CD4-positive, CD25-positive, alpha-beta regulatory T cell (primary cell): ENCODE results near the gene CTNND1. TPM values are rescaled to one million over a fixed set of nuclear protein-coding genes. Genes with fewer than 3 reads are reported as not detected.
"Not testable (repeated sequence)": the region's sequence is repeated elsewhere in the genome, so short reads cannot be mapped to it uniquely, and the experiment has no call there.

Experiments used
- ATAC-seq, 2 donors: fragments of 150-1000 bp; cut with Tn5 transposase; one replicate each; pipeline ENCODE4 v1.10.0; 2021; ENCODE audit warnings: low read depth in 2 of 2, moderate number of reproducible peaks in 2 of 2, moderate library complexity in 1 of 2
- DNase-seq, 3 donors: peaks; one replicate each; pipeline versions ENCODE4 v3.0.0 to v3.0.0-alpha.2; 2012 to 2022; ENCODE audit warnings: mixed read lengths in 1 of 3
- H3K27ac ChIP-seq: one replicate; pipeline ENCODE4 v1.7.0; 2013; ENCODE audit warnings: mild to moderate bottlenecking, low read length; ENCODE audit not compliant: insufficient read depth, poor library complexity, severe bottlenecking
- H3K27me3 ChIP-seq: one replicate; pipeline ENCODE4 v1.7.0; 2013; ENCODE audit warnings: low read length; ENCODE audit not compliant: control insufficient read depth, insufficient read depth
- H3K36me3 ChIP-seq: one replicate; pipeline ENCODE4 v1.7.0; 2013; ENCODE audit warnings: mild to moderate bottlenecking, low read length, moderate library complexity; ENCODE audit not compliant: control insufficient read depth, insufficient read depth
- H3K4me1 ChIP-seq: 2 replicates; pipeline ENCODE4 v1.7.0; 2013; ENCODE audit warnings: mild to moderate bottlenecking, low read length; ENCODE audit not compliant: insufficient read depth, control insufficient read depth, poor library complexity, severe bottlenecking
- H3K4me3 ChIP-seq: one replicate; pipeline ENCODE4 v1.7.0; 2013; ENCODE audit warnings: low read depth, mild to moderate bottlenecking, low read length, moderate library complexity
- H3K9me3 ChIP-seq, 2 experiments: 1 replicate in 1 of 2; 2 replicates in 1 of 2; pipeline ENCODE4 v1.7.0; 2013; ENCODE audit warnings: low read length in 2 of 2, mild to moderate bottlenecking in 1 of 2, moderate library complexity in 1 of 2; ENCODE audit not compliant: control insufficient read depth in 2 of 2
- H3K27ac Mint-ChIP-seq, 3 donors: one replicate each; pipeline ENCODE4 v1.8.0; 2020 to 2022; ENCODE audit warnings: mild to moderate bottlenecking in 3 of 3, mixed read lengths in 3 of 3, moderate library complexity in 2 of 3
- H3K27me3 Mint-ChIP-seq: one replicate; pipeline ENCODE4 v1.8.0; 2022; ENCODE audit warnings: mild to moderate bottlenecking, mixed read lengths
- H3K36me3 Mint-ChIP-seq: one replicate; pipeline ENCODE4 v1.8.0; 2020; ENCODE audit warnings: mixed read lengths
- H3K4me1 Mint-ChIP-seq, 4 donors: one replicate each; pipeline ENCODE4 v1.8.0; 2020 to 2022; ENCODE audit warnings: mixed read lengths in 4 of 4, mild to moderate bottlenecking in 1 of 4
- H3K4me3 Mint-ChIP-seq, 4 donors: one replicate each; pipeline ENCODE4 v1.8.0; 2020 to 2022; ENCODE audit warnings: mild to moderate bottlenecking in 4 of 4, mixed read lengths in 4 of 4, moderate library complexity in 3 of 4
- H3K9me3 Mint-ChIP-seq, 7 donors: one replicate each; pipeline ENCODE4 v1.8.0; 2020 to 2022; ENCODE audit warnings: mixed read lengths in 7 of 7, mild to moderate bottlenecking in 3 of 7, moderate library complexity in 2 of 7
- polyA plus RNA-seq, 4 donors: library from polyadenylated mRNA; unstranded; fragments of 300-500 nt; fragmentation: Illumina TruSeq; gene quantifications; one replicate each; pipeline ENCODE4 v1.2.3, GENCODE V29; 2021
- total RNA-seq: library from RNA; stranded (reverse); gene quantifications from one replicate; pipeline ENCODE4 v1.2.3, GENCODE V29; 2022

The CTNND1 gene, protein sequence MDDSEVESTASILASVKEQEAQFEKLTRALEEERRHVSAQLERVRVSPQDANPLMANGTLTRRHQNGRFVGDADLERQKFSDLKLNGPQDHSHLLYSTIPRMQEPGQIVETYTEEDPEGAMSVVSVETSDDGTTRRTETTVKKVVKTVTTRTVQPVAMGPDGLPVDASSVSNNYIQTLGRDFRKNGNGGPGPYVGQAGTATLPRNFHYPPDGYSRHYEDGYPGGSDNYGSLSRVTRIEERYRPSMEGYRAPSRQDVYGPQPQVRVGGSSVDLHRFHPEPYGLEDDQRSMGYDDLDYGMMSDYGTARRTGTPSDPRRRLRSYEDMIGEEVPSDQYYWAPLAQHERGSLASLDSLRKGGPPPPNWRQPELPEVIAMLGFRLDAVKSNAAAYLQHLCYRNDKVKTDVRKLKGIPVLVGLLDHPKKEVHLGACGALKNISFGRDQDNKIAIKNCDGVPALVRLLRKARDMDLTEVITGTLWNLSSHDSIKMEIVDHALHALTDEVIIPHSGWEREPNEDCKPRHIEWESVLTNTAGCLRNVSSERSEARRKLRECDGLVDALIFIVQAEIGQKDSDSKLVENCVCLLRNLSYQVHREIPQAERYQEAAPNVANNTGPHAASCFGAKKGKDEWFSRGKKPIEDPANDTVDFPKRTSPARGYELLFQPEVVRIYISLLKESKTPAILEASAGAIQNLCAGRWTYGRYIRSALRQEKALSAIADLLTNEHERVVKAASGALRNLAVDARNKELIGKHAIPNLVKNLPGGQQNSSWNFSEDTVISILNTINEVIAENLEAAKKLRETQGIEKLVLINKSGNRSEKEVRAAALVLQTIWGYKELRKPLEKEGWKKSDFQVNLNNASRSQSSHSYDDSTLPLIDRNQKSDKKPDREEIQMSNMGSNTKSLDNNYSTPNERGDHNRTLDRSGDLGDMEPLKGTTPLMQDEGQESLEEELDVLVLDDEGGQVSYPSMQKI
- total RNA-seq (19.4 TPM), polyA plus RNA-seq (1 to 10 TPM in 3 of 4 donors, under 1 TPM in 1; 0.53 to 4.4 (median 2.0) TPM)

DNA sequence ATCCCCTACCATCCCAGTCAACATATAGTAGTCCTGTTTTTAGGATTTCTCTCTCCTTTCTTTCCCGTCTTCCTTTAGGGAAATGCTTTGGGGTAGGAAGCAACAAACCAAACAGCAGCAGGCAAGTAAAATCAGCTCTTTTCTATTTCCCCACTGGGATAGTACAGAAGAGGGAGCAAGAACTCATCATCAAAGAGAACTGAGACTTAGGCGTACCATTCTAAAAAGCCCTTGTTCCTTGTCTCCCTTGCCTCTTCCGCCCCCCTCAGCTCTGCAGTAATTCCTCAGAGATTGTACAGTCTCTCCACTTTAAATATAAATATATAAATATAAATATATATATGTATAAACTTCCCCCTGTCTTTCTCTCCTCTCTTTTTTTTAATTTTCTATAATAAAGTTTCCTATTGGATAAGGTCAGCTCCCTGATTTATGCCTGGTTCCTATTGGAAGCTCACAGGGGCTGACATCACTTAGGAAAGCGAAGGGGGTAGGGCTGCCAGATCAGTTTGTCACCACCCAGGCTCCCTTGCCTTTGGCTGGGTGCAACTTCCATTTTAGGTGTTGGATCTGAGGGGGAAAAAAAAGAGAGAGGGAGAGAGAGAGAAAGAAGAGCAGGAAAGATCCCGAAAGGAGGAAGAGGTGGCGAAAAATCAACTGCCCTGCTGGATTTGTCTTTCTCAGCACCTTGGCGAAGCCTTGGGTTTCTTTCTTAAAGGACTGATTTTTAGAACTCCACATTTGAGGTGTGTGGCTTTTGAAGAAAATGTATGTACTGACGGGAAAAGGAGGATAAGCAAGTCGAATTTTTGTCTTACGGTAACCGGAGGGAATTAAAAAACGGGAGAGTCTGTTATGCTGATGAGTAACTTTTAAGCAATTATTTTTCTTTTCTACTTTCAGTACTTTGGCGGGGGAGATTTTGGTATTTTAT lies at the start of gene CTNND1:
TSS of gene CTNND1 (plus strand) at position 502 of the 934 bp plus-strand sequence. CDS start 29,677 bp downstream, outside the sequence.
- Mint-ChIP-seq H3K27ac (no peak within 1 kb of the TSS), H3K36me3 (peaks cover 7% of the 10 kb centered on the region), H3K9me3 (no peaks in the 10 kb centered on the region), H3K27me3 (no peaks in the 10 kb centered on the region), H3K4me3 (no peak within 1 kb of the TSS), H3K4me1 (peaks cover 0 to 9% (median under 1%) of the 10 kb centered on the region in 4 donors)
- no peaks in the 10 kb centered on the region for H3K9me3 ChIP-seq
- no peaks in the 10 kb centered on the region for H3K4me1 ChIP-seq
- DNase-seq (no peak), ATAC-seq (no peak)
- no peaks in the 10 kb centered on the region for H3K27me3 ChIP-seq
- H3K4me3 ChIP-seq = no peak within 1 kb of the TSS
- H3K36me3 ChIP-seq = no peaks in the 10 kb centered on the region
- H3K27ac ChIP-seq = no peak within 1 kb of the TSS

DNA sequence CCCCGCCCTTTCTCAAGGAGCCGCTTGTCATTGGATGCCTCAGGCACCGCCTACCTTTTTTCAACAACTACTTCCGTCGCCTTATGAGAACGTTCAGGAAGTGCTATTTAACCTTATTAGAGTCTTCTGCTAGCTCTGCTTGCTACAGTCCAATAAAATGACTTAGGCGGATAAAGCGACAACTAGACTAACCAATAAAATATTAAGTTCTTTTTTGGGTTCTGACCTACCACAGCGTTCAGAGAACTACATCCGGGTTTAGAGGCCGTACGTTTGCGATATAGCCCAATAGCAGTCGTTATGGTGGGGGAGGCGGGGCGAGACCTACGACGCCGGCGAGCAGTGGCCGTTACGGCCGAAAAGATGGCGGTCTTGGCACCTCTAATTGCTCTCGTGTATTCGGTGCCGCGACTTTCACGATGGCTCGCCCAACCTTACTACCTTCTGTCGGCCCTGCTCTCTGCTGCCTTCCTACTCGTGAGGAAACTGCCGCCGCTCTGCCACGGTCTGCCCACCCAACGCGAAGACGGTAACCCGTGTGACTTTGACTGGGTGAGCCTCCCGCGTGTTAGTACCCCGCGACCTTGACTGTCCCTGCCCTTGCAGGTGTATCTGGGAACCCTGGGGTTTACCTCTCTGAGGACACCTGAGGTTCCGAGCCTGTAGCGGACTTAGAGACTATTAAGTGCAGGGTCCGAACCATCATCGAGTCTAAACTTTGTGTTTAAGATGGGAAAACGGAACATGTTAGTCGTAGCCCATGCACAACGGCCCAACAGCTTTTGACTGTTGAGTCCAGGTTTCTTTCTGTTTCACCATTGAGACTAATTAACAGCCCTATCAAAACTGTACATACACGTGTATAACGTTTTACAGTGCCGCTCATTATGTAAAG lies 49.1 kb upstream of the CTNND1 start, which contains the start of gene TMX2:
TSS of gene TMX2 (plus strand) at position 338 of the 895 bp plus-strand sequence. CDS start at position 364, 26 bp downstream.
- H3K4me1 ChIP-seq = peaks cover 35% of the 10 kb centered on the region
- Mint-ChIP-seq H3K4me1 (peaks cover 17 to 57% (median 38%) of the 10 kb centered on the region in 4 donors), H3K9me3 (no peaks in the 10 kb centered on the region), H3K36me3 (no peaks in the 10 kb centered on the region), H3K27ac (peak within 1 kb of the TSS; percentile 97 to 98 (median 98)), H3K4me3 (peak within 1 kb of the TSS; percentile 89 to 99 (median 96)), H3K27me3 (peaks cover 4% of the 10 kb centered on the region)
- DNase-seq (peak; percentile 89 to 99 (median 93)), ATAC-seq (peak; percentile 95)
- peak within 1 kb of the TSS; percentile 99 for H3K4me3 ChIP-seq
- H3K27ac ChIP-seq = peak within 1 kb of the TSS; percentile 96
- no peaks in the 10 kb centered on the region for H3K9me3 ChIP-seq
- no peaks in the 10 kb centered on the region for H3K27me3 ChIP-seq
- no peaks in the 10 kb centered on the region for H3K36me3 ChIP-seq

DNA sequence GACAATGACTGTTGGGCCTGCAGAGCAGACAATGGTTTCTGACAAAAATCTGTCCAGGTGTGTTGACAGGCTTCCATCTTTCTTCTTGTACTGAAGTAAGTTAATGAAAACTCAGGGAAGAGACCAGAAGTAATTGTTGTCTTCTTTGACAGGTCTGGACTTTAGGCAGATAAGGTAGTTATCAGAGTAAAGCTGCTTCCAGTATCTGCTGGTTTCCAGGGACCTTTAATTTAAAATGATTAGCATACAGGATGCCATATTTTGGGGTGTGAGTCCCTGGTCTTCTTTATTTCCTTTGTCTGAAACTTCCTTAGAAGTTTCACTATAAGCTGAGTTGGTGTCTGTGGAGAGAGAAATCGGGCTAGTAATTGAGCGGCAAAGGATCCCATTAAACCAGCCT lies 47.8 kb upstream of the CTNND1 start:
- Mint-ChIP-seq H3K27ac (peak overlapping the region in 1 of 3 donors; percentile 17), H3K4me3 (peak overlapping the region; percentile 89 to 99 (median 96)), H3K4me1 (peaks cover 17 to 54% (median 31%) of the 10 kb centered on the region in 4 donors), H3K9me3 (no peaks in the 10 kb centered on the region), H3K27me3 (peaks cover 4% of the 10 kb centered on the region), H3K36me3 (peaks cover 6% of the 10 kb centered on the region)
- DNase-seq (no peak), ATAC-seq (no peak)
- Histone ChIP-seq H3K27me3 (no peaks in the 10 kb centered on the region), H3K9me3 (no peaks in the 10 kb centered on the region), H3K4me1 (peaks cover 35% of the 10 kb centered on the region), H3K4me3 (peak overlapping the region; percentile 99), H3K27ac (no peak overlapping the region), H3K36me3 (peaks cover 3% of the 10 kb centered on the region)

DNA sequence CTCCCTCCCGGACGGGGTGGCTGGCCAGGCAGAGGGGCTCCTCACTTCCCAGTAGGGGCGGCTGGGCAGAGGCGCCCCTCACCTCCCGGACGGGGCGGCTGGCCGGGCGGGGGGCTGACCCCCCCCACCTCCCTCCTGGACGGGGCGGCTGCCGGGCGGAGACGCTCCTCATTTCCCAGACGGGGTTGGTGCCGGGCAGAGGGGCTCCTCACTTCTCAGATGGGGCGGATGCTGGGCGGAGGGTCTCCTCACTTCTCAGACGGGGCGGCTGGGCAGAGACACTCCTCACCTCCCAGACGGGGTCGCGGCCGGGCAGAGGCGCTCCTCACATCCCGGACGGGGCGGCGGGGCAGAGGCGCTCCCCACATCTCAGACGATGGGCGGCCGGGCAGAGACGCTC lies 44.9 kb upstream of the CTNND1 start:
- H3K4me1 Mint-ChIP-seq = peaks cover 13 to 37% (median 22%) of the 10 kb centered on the region in 4 donors
- not testable (repeated sequence) for H3K27ac ChIP-seq, H3K27ac Mint-ChIP-seq, H3K36me3 Mint-ChIP-seq, H3K9me3 ChIP-seq, DNase-seq, H3K4me3 Mint-ChIP-seq, H3K9me3 Mint-ChIP-seq, H3K4me3 ChIP-seq, H3K27me3 ChIP-seq, H3K36me3 ChIP-seq, H3K27me3 Mint-ChIP-seq, ATAC-seq
- peaks cover 23% of the 10 kb centered on the region for H3K4me1 ChIP-seq

DNA sequence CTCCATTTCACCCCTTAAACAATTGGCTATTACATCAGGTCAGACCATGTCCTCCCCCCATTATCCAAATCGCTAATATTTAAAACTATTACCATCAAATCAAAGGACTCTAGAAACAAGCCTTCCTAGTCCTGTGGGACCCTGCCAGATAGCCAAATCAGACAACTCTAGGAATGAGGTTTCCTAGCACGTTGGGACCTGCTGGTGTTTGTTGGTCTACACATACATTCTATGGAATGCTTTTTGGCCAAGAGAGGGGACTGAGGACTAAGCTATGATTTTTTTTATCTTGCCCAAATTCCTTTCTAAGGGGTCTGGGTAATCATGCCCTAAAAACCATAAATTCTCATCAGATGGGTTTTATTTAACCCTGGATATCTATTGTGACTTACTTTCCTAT lies 34.4 kb upstream of the CTNND1 start:
- Histone ChIP-seq H3K27ac (no peak overlapping the region), H3K4me1 (no peaks in the 10 kb centered on the region), H3K9me3 (no peaks in the 10 kb centered on the region), H3K27me3 (no peaks in the 10 kb centered on the region), H3K4me3 (no peak overlapping the region), H3K36me3 (peaks cover 3% of the 10 kb centered on the region)
- Mint-ChIP-seq H3K9me3 (no peaks in the 10 kb centered on the region), H3K4me3 (no peak overlapping the region), H3K27me3 (no peaks in the 10 kb centered on the region), H3K4me1 (peaks cover 10 to 18% (median 16%) of the 10 kb centered on the region in 4 donors), H3K36me3 (peaks cover 4% of the 10 kb centered on the region), H3K27ac (peak overlapping the region in 2 of 3 donors; percentile 33 to 40)
- ATAC-seq (no peak), DNase-seq (no peak)

DNA sequence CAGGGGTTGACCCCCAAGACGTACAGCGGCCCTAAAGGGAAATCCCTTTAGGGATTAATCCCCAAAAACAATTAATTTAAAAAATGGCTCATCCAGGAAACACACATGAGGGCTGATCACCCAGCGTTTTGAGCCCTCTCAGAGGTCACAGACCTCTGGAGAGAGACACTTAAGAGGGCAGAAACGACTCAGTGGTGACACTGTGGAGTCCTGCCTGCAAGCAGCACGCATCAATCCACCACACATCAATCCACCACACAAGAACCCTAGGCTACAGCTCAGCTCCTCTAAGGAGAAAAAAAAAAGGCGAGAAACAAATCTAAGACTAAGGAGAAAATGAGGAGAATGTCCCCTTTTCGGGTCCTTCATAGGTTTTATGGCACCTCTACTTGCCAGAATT lies 32.8 kb upstream of the CTNND1 start:
- H3K4me1 ChIP-seq = no peaks in the 10 kb centered on the region
- H3K9me3 ChIP-seq = no peaks in the 10 kb centered on the region
- H3K4me3 ChIP-seq = no peak overlapping the region
- H3K36me3 ChIP-seq = no peaks in the 10 kb centered on the region
- DNase-seq = no peak
- Mint-ChIP-seq H3K4me3 (no peak overlapping the region), H3K36me3 (peaks cover 4% of the 10 kb centered on the region), H3K27ac (peak overlapping the region in 2 of 3 donors; percentile 26 to 33), H3K9me3 (no peaks in the 10 kb centered on the region), H3K4me1 (peaks cover 11 to 18% (median 18%) of the 10 kb centered on the region in 4 donors), H3K27me3 (no peaks in the 10 kb centered on the region)
- no peak overlapping the region for H3K27ac ChIP-seq
- ATAC-seq = no peak
- H3K27me3 ChIP-seq = no peaks in the 10 kb centered on the region
